Measurements from ENCODE around the gene CHAF1A. TPM values are rescaled to one million over a fixed set of nuclear protein-coding genes. Genes with fewer than 3 reads are reported as not detected.

The CHAF1A gene
- total and polyA plus RNA-seq, 2 of the 4 experiments (the other 2 are of a cell fraction) = 12.4 to 22.9 TPM

DNA sequence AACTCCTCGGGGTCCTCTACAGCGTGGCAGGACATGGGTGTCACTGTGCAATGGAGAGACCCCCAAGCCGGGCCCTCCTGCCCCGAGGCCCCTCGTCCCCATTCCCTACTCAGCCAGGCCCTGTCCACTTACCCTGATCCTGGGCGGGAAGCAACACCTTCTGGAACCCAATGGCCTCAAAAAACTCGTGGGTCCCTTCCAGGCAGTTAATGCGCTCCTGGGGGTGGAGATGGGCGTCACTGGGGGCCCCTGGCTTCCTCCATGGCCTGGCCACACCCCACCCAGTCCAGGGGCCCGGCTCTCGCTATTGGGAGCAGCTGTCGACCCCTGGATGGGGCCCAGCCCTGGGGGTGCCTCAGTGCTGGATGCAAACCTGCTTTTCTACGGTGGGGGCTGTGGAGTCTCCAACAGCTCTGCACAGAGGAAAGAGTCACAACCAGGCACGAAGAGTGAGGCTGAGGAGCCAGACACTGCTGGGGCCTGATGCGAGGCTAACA is 44.3 kb downstream of the CHAF1A start:
- H3K23ac ChIP-seq (ENCODE audit: low read depth, low read length) = no peak overlapping the region
- in situ Hi-C loops (cut with MboI; ENCODE audit: low sequenced_read_pairs) = no loop called here
- H4K5ac ChIP-seq (ENCODE audit: low read depth, low read length) = no peak overlapping the region
- no peak overlapping the region for H3K18ac ChIP-seq (ENCODE audit: low read depth, low read length)
- ChIA-PET POLR2A (ENCODE audit: unreplicated experiment) (no interaction called here), CTCF (no interaction called here)
- H4K91ac ChIP-seq (ENCODE audit: insufficient read depth, low read depth, low read length) = no peak overlapping the region
- H3K79me1 ChIP-seq (ENCODE audit: low read depth in 1 of 2, low read length in 2 of 2) = peaks cover 0 to 30% of the 10 kb centered on the region in 2 experiments; a peak in 3 of 4 replicates
- DNase-seq (no peak), ATAC-seq (ENCODE audit: low read depth) (no peak)
- peak overlapping the region; percentile 32 for H2AFZ ChIP-seq (replicated peaks; ENCODE audit: low read length, poor library complexity)
- H2BK15ac ChIP-seq (ENCODE audit: low read depth, low read length) = no peak overlapping the region
- H3K56ac ChIP-seq (ENCODE audit: extremely low read depth, insufficient read depth, low read length) = no peak overlapping the region
- dilution Hi-C loops (cut with HindIII; ENCODE audit: low sequenced_read_pairs, unreplicated experiment) = no loop called here
- peaks cover 10% of the 10 kb centered on the region; the same call in 1 of the 2 replicates for H4K20me1 ChIP-seq (ENCODE audit: insufficient read depth, low read length)
- no peak overlapping the region for H2AK5ac ChIP-seq (ENCODE audit: low read depth, low read length)
- no peak overlapping the region for H2BK20ac ChIP-seq (ENCODE audit: low read depth, low read length)
- H2BK120ac ChIP-seq (ENCODE audit: low read depth, low read length) = no peak overlapping the region
- intact Hi-C loops (cut with micrococcal nuclease) = no loop called here
- TF ChIP-seq, protein P1, sequence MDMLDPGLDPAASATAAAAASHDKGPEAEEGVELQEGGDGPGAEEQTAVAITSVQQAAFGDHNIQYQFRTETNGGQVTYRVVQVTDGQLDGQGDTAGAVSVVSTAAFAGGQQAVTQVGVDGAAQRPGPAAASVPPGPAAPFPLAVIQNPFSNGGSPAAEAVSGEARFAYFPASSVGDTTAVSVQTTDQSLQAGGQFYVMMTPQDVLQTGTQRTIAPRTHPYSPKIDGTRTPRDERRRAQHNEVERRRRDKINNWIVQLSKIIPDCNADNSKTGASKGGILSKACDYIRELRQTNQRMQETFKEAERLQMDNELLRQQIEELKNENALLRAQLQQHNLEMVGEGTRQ (IDR thresholded peaks at IDR 0.05; ENCODE audit: low read depth, low read length) = no peak
- no peak for TF ChIP-seq RAD21 (IDR thresholded peaks at IDR 0.05; ENCODE audit: low read length)
- TF ChIP-seq CEBPB (IDR thresholded peaks at IDR 0.05; ENCODE audit: low read depth, low read length) = no peak
- TF ChIP-seq BHLHE40 (IDR thresholded peaks at IDR 0.05; ENCODE audit: low read depth, low read length) = no peak
- TF ChIP-seq SMC3 (IDR thresholded peaks at IDR 0.05; ENCODE audit: low read depth, low read length) = no peak
- TF ChIP-seq POLR2A (IDR thresholded peaks at IDR 0.05; ENCODE audit: low read depth, low read length) = no peak
- TF ChIP-seq MAFK (IDR thresholded peaks at IDR 0.05; ENCODE audit: low read depth, low read length) = no peak
- no peak overlapping the region for H2AK9ac ChIP-seq (replicated peaks; ENCODE audit: low read depth, low read length, poor library complexity)
- no peaks in the 10 kb centered on the region; the same call in 1 of the 2 replicates for H3K4me1 ChIP-seq (ENCODE audit: control insufficient read depth, insufficient read depth, low read length)
- H4K8ac ChIP-seq (ENCODE audit: low read depth in 2 of 2, low read length in 2 of 2) = no peak overlapping the region
- no peak overlapping the region for H3K4me3 ChIP-seq (ENCODE audit: insufficient read depth, low read depth, low read length)
- H3K27ac ChIP-seq (ENCODE audit: insufficient read depth, low read length) = no peak overlapping the region
- H3K27me3 ChIP-seq (ENCODE audit: control insufficient read depth, insufficient read depth, low read length) = no peaks in the 10 kb centered on the region
- H3K4me2 ChIP-seq (ENCODE audit: low read depth, low read length) = no peak overlapping the region
- no peak overlapping the region for H3K9ac ChIP-seq (ENCODE audit: low read depth, low read length)
- no peak overlapping the region for H3K14ac ChIP-seq (replicated peaks; ENCODE audit: low read depth, low read length)
- no peak overlapping the region for H3K4ac ChIP-seq (ENCODE audit: low read depth, low read length)
- H3K36me3 ChIP-seq (ENCODE audit: control insufficient read depth, insufficient read depth, low read length) = peaks cover 62% of the 10 kb centered on the region
- no peaks in the 10 kb centered on the region for H3K9me1 ChIP-seq (ENCODE audit: insufficient read depth, low read length)
- no peak overlapping the region for H2BK5ac ChIP-seq (ENCODE audit: low read depth, low read length, poor library complexity, severe bottlenecking)
- no TSS peak for BruUV-seq (replicated peaks)
- WGBS, 2 experiments (ENCODE audit: extremely low coverage in 2 of 2, insufficient read length in 1 of 2) = 76% methylated on average over 6 of the region's 15 CpGs; no CpG with 5 or more reads in 1 of the 2 experiments
- no peaks in the 10 kb centered on the region for H3K9me3 ChIP-seq (ENCODE audit: control insufficient read depth, insufficient read depth, low read length)
